Bronchial epithelial cell (primary cell): Measurements from ENCODE around the gene ITPK1. TPM values are rescaled to one million over a fixed set of nuclear protein-coding genes. Genes with fewer than 3 reads are reported as not detected.

Experiments
- DNase-seq: peaks from one replicate; pipeline ENCODE4 v3.0.0-alpha.2; 2010; ENCODE audit warnings: low read depth
- FAIRE-seq: peaks from 2 replicates; lab custom pipeline; 2011; peaks lifted over from hg19 to GRCh38; lab: Jason Lieb, UNC
- H3K27me3 ChIP-seq: 2 replicates; pipeline ENCODE4 v1.5.1; 2011; ENCODE audit warnings: low read length; ENCODE audit not compliant: control insufficient read depth, insufficient read depth
- H3K36me3 ChIP-seq: 2 replicates; pipeline ENCODE4 v1.5.1; 2011; ENCODE audit warnings: low read length; ENCODE audit not compliant: control insufficient read depth, insufficient read depth
- H3K4me3 ChIP-seq: 2 replicates; pipeline ENCODE4 v1.5.1; 2011; ENCODE audit warnings: mild to moderate bottlenecking, low read depth, low read length, control low read depth
- CTCF ChIP-seq: IDR thresholded peaks from 2 replicates; pipeline ENCODE4 v1.5.1; 2011; ENCODE audit warnings: mild to moderate bottlenecking, moderate library complexity, low read length, control low read depth, inconsistent platforms; ENCODE audit not compliant: insufficient read depth, severe bottlenecking
- total RNA-seq: library from RNA; depleted of rRNA; stranded (reverse); fragments of >200 nt; gene quantifications from 2 replicates; pipeline ENCODE4 v1.2.1, GENCODE V29; 2014

The ITPK1 gene
- total RNA-seq, 1 donor from 2014 or later = 39.8 TPM

GRCh38 chr14:92952481-92953298 is 163.0 kb downstream of the ITPK1 start:
- no peaks in the 10 kb centered on the region for H3K27me3 ChIP-seq
- no peak overlapping the region for H3K4me3 ChIP-seq
- no peak for DNase-seq
- FAIRE-seq = no peak
- peaks cover 19% of the 10 kb centered on the region for H3K36me3 ChIP-seq
- no peak for TF ChIP-seq CTCF

- FAIRE-seq (no peak), DNase-seq (peak; percentile 40)
- no peaks in the 10 kb centered on the region for H3K27me3 ChIP-seq
- TF ChIP-seq CTCF = peak; percentile 99
- peaks cover 16% of the 10 kb centered on the region for H3K36me3 ChIP-seq
- no peak overlapping the region for H3K4me3 ChIP-seq
Observed at GRCh38 chr14:92951912-92952471, 163.7 kb downstream of the ITPK1 start.

DNA sequence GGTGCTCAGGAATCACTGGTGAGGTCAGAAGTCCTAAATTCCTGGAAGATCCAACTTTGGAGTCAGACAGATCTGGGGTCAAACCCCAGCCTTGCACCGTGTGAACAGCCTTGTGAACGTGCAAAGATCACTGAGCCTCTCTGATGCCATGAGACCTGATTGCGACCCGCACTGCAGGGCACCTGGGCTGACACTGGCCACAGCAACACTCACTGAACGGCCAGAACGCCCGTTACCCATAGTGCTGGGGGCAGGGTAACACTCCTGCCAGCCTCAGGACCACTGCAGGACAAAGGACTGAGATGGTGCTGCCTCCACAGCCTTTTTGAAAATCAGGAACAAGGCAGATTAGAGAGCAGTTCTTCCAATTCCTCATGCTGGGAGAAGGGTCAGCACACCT is 164.5 kb downstream of the ITPK1 start:
- Histone ChIP-seq H3K36me3 (peaks cover 16% of the 10 kb centered on the region), H3K27me3 (no peaks in the 10 kb centered on the region), H3K4me3 (no peak overlapping the region)
- DNase-seq (no peak), FAIRE-seq (peak; percentile 23)
- TF ChIP-seq CTCF = no peak

DNA sequence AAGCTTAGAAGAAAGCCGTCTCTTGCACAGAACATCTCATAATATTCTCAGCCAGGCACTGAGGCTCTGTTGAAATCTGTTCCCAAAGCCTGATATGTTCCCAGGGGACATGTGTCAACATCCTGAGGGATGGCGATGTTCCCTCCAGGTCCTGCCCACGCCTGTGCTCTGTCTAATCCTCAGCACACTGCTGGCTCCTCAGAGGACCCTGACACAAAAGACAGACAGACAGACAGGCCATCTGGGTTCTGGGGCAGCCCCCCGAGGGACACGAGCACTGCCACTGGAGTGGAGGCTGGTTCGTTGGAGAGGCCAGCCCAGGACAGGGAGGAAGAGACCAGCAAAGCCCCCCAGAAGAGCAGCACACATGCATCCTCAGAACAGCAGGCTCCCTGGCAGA is 165.0 kb downstream of the ITPK1 start:
- DNase-seq (no peak), FAIRE-seq (no peak)
- TF ChIP-seq CTCF = no peak
- peaks cover 18% of the 10 kb centered on the region for H3K36me3 ChIP-seq
- H3K4me3 ChIP-seq = no peak overlapping the region
- no peaks in the 10 kb centered on the region for H3K27me3 ChIP-seq

DNA sequence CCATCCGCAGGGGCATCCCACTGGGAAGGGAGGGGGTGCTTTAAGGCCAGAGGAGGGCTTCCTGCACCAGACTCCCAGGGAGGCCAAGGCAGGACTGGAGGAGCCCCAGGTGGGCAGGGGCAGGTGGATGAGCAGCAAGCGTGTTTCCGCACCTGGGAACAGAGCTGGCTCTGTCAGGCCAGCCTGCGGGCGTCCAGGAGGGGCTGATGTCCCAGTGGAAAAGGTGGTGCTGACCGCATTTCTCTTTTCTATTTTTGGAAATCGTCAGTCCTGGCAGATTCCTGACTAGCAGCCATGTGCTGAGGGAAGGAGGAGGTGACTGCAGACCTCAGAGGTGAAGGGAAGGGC is 165.6 kb downstream of the ITPK1 start:
- no peak for DNase-seq
- Histone ChIP-seq H3K36me3 (peaks cover 24% of the 10 kb centered on the region), H3K27me3 (no peaks in the 10 kb centered on the region), H3K4me3 (no peak overlapping the region)
- no peak for FAIRE-seq
- TF ChIP-seq CTCF = no peak
